DMS153 treated with DMSO at 0.1 percent for 48 hours (cell line): ENCODE results near the gene ALOX5.
"Not testable (repeated sequence)": the region's sequence is repeated elsewhere in the genome, so short reads cannot be mapped to it uniquely, and the experiment has no call there.

ENCODE experiments used
- DNase-seq: peaks from one replicate; lab custom pipeline; 2025; ENCODE audit not compliant: unreplicated experiment; lab: John Stamatoyannopoulos, UW

ALOX5 gene

DNA sequence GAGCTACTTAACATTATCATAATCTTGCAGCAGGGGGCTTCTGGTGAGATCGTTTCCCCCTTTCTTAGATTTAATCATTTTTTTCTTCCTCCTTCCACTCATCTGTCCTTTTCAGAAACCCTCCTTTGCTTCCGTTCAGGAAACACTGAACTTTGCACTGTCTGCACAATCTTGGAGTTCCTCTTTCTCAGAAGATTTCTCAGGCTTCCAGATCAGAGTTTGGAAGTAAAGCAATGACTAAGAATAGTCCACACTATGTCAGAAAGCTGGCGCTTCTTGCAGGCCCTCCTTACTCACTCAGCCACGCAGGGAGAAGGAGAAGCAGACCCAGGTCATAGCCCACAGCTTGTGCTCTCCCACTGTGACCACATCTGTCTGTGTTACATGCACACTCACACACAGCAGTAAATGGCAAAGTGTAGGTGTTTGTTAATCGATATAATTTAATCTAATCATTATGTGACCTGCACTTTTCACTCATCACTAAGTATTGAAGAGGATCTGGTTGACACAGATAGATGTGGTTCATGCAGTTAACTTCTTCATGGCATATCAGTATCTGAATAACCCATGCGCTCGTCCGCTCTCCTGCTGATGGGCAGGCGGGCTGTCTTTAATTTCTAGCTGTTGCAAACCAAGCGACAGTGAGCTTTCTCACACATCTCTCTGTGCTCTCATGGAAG lies 30.2 kb downstream of the ALOX5 start:
- no peak for DNase-seq

DNA sequence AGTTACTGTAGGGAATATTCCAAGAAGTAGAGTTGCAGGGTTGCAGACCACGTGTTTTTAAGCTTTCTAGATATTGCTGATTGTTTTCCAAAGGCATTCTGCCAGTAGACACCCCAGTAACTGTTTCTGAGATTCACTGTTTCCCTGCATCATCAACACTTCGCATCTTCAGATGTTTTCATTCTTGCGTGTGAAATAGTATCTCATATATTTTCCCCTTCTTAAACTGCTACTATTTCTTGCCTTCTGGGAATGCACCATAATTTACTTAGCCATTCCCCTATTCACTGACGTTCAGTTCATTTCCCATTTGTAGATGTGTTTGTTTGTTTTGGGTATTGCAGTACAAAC lies 30.7 kb downstream of the ALOX5 start:
- DNase-seq = no peak

DNA sequence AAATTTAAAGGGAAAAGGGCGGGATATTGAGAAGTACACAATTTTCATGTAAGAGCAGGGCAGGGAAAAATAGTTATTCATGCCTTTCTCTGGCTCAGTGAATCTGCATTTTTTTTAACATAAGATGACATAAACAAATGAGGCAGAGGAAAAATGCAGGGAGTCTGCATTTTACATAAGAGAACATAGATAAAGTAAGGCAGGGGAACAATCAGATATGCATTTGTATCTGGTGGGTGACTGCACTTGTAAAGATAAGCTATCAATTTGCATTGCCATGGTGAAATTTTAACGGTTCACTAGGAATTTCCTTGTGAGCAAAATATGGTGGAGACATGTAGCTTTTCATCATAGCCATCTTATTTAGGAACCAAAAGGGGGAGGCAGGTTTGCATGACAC lies 33.5 kb downstream of the ALOX5 start:
- no peak for DNase-seq

DNA sequence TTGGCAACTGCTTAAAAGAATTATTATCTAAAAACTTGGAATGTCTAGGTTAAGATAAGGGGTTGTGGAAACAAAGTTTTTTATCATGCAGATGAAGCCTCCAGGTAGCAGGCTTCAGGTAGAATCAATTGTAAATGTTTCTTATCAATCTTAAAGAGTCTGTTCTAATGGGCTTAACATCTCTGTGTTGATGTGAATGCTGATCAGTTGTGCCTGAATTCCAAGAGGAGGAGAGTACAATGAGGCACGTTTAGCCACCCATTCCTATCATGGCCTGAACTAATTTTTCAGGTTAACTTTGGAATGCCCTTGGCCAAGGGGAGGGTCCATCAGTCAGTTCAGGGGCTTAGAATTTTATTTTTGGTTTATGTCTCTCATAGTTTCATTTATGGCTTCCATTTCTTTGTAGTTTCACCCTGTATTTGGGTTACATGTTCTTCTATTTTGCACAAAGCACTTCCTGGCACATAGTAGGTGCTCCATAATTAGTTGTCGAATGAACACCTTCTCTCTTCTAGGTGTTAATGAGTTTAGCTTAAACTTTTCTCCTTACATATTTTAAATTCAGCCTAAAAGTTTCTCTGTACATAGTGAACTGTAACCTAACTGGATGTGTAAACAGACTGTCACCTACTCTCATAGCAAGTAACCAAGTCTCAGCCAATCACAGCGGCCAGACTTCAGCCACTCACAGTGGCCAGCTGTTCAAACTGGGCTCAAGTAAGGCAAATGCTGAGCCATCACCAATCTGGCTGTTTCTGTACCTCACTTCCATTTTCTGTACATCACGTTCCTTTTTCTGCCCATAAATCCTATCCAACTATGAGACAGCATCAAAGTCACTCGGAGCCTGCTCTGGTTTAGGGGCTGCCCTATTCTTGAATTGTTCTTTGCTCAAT lies 34.7 kb downstream of the ALOX5 start:
- DNase-seq = no peak

DNA sequence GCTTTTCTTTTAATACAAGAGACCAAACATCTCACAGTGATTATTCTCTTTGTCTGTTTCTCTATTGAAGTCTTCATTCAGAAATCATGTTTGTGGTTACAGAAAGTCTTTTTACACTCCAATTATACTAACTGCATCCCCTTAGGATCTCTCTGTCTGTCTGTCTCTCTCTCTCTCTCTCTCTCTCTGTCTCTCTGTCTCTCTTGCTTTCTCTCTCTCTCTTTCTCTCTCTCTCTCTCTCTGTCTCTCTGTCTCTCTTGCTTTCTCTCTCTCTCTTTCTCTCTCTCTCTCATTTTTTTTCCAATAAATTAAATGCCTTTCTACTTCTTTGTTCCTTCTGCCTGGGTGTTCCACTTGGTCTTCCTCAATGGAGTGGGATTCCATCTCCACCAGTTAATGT lies 35.3 kb downstream of the ALOX5 start:
- not testable (repeated sequence) for DNase-seq

DNA sequence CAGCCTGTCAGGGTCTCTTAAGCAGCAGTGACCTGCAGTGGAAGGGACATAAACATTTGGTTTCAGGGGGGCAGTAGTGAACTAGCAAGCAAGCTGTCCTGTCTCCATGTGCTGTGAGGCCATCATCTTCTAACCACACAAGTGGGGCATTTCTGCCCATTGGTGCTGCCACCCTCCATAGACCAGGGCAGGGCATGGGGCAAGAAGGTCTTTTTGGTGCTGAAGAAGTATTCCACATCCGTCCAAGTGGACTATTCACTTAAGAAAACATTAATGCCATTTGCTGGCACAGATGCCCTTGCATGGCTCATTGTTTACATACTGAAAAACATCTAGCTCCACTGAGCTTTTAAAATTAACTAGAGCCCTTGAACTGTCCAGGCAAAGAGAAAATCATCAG lies 35.8 kb downstream of the ALOX5 start:
- no peak for DNase-seq

DNA sequence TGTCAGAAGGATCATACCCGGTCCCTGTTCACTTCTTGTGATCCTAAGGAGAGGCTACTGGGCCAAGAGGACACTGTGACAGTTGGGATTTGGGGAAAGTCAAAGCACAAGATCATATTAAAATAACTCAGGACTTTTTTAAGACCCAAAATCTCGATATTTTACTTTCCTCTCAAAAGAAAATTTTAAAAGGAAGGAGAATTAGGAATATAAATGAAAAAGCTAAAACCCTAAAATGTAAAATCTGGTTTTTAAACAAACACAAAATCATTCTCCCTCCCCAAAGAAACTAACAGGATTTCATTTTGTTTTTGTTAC lies 36.4 kb downstream of the ALOX5 start:
- DNase-seq = no peak

DNA sequence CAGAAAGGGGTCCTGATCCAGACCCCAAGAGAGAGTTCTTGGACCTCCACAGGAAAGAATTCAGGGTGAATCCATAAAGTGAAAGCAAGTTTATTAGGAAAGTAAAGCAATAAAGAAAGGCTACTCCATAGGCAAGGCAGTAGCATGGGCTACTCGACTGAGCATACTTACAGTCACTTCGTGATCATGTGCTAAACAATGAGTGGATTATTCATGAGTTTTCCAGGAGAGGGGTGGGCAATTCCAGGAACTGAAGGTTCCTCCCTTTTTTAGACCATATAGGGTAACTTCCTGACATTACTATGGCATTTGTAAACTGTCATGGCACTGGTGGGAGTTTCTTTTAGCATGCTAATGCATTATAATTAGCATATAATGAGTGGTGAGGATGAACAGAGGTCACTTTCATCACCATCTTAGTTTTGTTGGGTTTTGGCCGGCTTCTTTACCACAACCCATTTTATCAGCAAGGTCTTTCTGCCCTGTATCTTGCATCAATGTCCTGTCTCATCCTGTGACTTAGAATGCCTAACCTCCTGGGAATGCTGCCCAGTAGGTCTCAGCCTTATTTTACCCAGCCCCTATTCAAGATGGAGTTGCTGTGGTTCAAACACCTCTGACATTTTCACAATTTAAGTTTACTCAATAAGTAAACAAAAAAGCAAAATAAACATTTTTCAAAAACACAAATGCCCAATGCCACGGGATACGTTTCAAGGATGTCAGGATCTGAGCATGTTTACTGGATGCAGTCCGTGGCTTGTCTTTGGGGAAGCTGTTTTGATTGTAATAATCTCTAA lies 37.0 kb downstream of the ALOX5 start:
- DNase-seq = no peak

DNA sequence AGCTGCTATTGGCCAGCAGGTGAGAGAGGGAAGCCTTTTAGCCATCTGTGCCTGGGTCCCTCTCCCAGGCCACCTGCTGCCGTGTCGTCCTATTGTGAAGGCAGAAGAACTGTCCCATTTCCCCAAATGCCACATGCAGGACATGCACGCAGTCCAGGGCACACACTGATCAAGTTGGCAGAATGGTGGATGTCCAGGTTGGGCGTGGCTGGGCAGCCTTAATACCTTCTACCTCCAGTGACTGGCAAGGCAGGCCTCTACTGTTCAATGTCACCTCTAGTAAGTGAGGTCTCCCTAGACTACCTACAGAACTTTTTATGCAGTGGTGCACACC lies 37.6 kb downstream of the ALOX5 start:
- no peak for DNase-seq

DNA sequence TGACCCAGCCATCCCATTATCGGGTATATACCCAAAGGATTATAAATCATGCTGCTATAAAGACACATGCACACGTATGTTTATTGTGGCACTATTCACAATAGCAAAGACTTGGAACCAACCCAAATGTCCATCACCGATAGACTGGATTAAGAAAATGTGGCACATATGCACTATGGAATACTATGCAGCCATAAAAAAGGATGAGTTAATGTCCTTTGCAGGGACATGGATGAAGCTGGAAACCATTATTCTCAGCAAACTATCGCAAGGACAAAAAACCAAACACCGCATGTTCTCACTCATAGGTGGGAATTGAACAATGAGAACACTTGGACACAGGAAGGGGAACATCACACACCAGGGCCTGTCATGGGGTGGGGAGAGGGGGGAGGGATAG lies 41.0 kb downstream of the ALOX5 start:
- DNase-seq = not testable (repeated sequence)

DNA sequence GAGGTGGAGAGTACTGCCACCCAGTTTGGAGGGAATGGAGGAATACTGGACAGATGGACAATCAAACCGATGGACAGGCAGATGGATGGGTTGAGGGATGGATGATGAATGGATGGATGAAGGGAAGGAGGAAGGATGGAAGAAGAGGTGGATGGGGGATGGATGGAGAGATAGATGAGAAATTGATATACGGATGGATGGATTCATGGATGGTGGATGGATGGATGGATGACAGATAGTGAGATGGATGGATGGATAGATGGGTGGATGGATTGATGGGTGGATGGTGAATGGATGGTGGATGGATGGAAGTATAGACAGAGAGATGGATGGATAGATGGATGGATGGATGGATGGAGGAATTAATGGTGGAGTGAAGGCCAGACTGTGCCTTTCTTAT lies 42.6 kb downstream of the ALOX5 start:
- DNase-seq = no peak

DNA sequence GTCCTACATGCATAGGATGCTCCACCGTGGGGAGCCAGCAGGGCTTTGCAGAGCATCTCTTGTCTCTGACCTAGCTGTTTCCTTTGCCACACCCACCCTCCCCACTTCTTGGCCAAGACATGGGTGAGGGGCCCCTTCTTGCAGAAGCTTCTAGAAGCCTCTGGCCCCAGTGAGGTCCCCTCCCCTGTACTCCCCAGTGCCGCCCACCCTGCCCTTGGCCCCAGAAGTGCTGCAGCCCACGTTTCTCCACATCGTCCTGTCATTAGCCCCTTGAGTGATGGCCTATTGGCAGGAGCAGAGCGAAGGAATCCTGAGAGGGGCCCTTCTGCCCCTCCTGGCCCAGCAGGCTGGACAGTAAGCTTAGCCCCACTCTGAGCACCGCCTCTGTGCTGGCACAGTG lies 43.7 kb downstream of the ALOX5 start:
- no peak for DNase-seq

DNA sequence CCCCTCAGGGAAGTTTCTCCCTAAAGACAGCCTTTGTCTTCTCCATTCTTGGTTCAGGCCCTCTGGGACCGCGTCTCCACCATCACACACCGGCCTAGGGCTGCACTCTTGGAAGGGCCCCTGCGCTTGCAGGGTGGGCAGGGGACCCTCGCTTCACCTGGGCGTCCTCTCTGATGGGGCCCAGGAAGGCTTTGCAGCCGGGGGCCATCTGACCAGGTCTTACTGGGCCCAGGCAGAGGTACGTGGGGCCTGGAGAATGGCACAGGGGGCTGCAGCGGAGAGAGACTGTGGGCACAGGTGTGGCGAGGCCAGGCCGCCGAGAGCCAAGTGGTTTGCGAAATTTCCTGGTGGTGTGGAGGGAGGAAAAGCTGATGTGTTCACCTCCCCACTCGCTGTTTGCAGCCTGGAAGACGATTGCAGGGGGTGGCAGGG lies 44.4 kb downstream of the ALOX5 start:
- DNase-seq = no peak

DNA sequence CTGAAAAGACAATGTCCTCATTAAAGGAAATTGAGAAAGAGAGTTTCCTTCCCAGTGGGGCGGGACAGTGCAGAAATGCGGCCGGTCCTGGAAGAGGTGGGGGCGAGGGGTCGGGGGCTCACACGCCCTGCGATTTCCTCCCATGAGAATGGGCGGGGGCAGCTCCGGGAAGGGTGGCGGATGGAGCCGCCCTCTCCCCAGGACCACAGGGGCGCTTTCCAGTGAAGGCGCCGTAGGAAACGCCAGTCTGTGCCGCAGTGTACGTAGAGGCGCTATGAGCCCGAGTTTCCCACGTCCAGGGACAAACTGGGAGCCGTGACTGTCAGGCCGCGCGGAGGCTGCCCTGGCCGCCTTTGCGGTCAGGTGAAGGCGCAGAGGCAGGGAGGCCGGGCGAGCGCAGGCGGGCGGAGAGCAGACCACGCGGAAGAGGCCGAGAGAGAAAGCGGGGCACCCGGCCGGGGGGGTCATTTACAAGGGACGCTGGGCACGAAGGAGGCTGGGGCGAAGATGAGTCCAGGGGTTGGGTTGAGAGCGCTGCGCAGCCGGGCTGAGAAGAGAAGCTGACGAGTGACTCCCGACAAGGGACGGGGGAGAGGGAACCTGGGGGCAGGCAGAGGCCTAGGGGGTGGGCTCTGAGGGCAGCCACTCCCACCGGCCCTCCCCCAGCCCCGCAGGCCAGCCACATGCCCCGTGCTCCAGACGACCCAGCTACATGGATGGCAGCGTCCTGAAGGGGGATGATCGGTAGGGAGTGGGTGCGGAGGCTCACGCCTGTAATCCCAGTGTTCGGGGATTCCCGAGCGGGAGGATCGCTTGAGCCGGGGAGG lies 45.0 kb downstream of the ALOX5 start:
- peak; percentile 45 for DNase-seq

DNA sequence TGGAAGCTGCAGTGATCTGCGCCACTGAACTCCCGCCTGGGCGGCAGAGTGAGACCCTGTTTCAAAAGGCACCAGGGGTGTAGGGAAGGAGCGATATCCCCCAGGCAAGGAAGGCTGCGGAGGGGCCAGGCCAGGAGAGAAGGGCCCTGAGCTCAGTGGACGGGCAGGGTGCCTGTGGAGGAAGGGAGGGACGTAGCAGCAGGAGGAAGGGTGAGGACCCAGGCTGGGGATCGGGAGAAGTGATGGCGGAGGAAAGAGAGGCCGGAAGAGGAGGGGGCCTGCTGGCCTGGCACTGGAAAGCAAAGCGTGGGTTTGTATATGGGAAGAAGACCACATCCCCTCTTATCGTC lies 45.6 kb downstream of the ALOX5 start:
- peak; percentile 27 for DNase-seq

DNA sequence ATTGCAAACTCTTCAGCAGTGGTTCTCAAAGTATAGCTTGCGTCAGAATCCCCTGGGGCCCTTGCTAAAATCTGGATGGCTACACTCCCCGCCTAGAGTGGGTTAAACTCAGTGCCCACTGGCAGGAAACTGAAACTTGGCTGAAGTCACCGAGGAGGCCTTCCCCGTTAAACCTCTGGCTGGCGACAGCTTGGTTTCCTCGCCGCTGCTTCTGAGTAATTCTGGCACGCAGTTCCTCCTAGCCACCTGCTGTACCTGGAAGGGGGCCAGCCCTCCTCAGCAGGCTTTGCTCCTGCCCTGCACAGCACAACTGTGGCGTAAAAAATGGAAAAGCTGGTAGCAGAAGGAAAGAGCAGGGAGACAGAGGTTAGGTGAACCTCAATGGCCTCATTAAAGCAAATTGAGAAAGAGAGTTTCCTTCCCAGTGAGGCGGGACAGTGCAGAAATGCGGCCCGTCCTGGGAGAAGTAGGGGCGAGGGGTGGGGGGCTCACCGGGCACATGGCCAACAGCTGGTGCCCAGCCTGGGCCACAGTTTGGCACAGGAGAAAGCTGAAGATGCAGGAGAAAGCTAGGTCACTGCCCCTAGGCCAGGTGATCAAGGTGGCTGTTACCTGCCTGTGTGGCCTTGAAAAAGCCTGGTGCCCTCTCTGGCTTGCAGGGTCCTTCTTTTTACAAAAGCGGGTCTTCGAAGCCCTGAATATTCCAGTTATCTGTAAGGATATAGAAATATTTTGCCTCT lies 46.6 kb downstream of the ALOX5 start:
- peak; percentile 75 for DNase-seq

DNA sequence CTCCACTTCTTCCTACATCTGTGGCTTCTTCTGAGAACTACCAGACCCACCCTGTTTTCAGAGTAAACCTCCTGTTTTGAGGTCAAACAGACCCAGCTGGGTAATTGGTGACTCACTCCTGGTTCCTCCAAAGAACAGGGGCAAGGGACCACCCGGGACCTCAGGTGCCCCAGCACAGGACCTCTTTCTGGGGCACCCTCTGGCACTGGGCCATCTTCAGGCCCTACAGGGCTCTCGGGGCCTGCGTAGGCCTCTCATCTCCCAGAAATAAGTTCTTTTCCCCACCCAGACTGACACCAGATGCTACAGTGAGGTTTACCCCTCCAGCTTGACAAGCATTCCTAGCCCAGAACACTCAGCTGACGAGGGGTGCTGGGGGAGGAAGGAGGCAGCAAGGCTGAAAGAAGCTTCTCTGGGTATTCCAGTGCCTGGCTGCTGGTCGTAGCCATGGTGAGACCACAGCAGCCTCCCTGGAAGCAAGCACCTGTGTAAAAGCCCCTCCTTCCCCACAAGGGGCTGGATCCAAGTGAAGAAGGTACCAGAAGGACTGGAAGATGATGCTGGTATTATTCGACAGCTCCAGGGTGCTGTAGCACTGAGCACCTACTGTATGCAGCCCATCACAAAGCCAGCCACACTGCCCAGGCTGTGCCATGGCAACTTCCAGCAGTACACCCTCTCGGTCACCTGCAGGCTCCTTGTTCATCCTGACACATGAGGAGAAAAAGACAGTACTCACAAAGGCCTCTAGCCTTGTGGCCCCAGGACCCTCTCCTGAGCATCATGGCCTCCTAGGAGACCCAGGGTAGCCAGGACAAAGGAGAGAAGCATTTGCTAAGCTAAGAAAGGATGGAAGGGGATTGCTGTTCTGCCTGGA lies 47.4 kb downstream of the ALOX5 start:
- DNase-seq = no peak

DNA sequence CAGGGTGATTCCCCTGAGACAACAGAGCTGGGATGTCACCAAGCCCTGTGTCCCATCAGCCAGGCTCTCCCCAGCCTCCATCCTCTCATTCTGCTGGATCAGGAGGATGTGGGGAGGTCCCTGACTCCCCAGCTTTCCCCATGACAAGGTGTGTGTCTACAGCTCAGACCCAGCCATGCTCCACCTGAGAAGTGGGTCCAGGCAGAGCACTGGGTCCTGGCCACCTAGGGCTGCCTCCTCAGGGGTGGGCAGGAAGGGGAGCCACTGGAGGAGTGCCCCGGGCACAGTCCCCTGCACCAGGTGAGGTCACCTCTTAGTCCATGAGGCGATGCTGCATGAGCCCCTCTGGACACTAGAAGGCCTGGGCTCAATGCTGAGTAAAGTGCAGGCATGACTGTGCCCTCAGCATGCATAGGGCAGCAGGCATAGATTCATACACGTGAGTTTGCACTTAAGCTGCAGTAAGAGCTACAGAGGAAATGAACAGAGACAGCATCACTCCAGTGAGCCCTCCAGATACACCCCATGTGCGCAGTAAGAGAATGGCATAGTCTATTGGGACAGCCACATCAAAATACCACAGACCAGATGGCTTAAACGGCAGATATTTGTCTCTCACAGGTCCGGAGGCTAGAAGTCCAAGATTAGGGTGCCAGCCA lies 48.3 kb downstream of the ALOX5 start:
- no peak for DNase-seq
